HG03097 (cell line): ENCODE measurements around the gene LZTS3.
"Not testable (repeated sequence)": the region's sequence is repeated elsewhere in the genome, so short reads cannot be mapped to it uniquely, and the experiment has no call there.

ENCODE experiments used
- ATAC-seq: cut with Tn5 transposase; IDR thresholded peaks from one replicate; pipeline ENCODE4 v1.9.1; 2021; ENCODE audit not compliant: unreplicated experiment, low FRiP score

The LZTS3 gene

GRCh38 chr20:3172933-3173609, at the start of gene LZTS3:
LZTS3 (minus strand) TSS chr20:3173549; CDS start chr20:3167163, 6,386 bp downstream.
- peak; percentile 36 for ATAC-seq

- ATAC-seq, result no peak
Measured at GRCh38 chr20:3221398-3222226, 48.3 kb upstream of the LZTS3 start.

- no peak for ATAC-seq
Measured at GRCh38 chr20:3218307-3218988, 45.1 kb upstream of the LZTS3 start.

- ATAC-seq, result not testable (repeated sequence)
Measured at GRCh38 chr20:3215359-3215917, 42.1 kb upstream of the LZTS3 start.

- no peak for ATAC-seq
Measured at GRCh38 chr20:3213226-3213625, 39.9 kb upstream of the LZTS3 start.

- no peak for ATAC-seq
Measured at GRCh38 chr20:3210346-3210745, 37.0 kb upstream of the LZTS3 start.

- ATAC-seq, result no peak
Measured at GRCh38 chr20:3209946-3210317, 36.6 kb upstream of the LZTS3 start.

GRCh38 chr20:3209257-3209945, 36.1 kb upstream of the LZTS3 start, which contains the start of gene ITPA:
ITPA (plus strand) TSS chr20:3209498; CDS start chr20:3209552, 54 bp downstream.
- no peak for ATAC-seq

GRCh38 chr20:3208786-3209256, 35.5 kb upstream of the LZTS3 start:
- no peak for ATAC-seq

GRCh38 chr20:3204124-3204794, 30.9 kb upstream of the LZTS3 start, which contains the start of gene DDRGK1:
DDRGK1 (minus strand) TSS chr20:3204682; CDS start chr20:3204627, 55 bp downstream.
- peak; percentile 81 for ATAC-seq

GRCh38 chr20:3203315-3204123, 30.2 kb upstream of the LZTS3 start:
- ATAC-seq, result no peak

GRCh38 chr20:3202965-3203314, 29.6 kb upstream of the LZTS3 start:
- no peak for ATAC-seq

- no peak for ATAC-seq
Measured at GRCh38 chr20:3199976-3200755, 26.8 kb upstream of the LZTS3 start.

GRCh38 chr20:3199206-3199605, 25.9 kb upstream of the LZTS3 start:
- no peak for ATAC-seq

- no peak for ATAC-seq
Measured at GRCh38 chr20:3195590-3196237, 22.4 kb upstream of the LZTS3 start.

GRCh38 chr20:3194617-3195280, 21.4 kb upstream of the LZTS3 start:
- ATAC-seq, result no peak
